ENCODE results near the gene PDE3A.

Gene PDE3A

DNA sequence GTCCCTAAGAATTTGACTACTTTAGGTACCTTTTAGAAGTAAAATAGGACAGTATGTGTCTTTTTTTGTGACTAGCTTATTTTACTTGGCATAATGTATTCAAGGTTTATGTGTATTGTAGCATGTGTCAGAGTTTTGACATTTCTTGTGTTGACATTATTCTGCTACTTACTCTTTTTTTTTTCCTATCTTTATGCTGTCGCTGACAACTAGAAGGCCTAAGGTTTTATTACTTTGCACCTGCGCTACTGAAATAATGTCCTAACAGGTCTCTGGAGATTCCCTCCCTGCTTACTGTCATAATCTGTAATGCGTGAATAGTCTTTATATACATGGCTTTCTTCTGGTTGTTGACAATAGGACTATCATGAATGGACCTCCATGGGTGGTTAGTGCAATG lies 43.0 kb downstream of the PDE3A start:
- DNase-seq (ENCODE audit: low read depth): no peak
- H3K4me3 ChIP-seq (ENCODE audit: control insufficient read depth, low read depth, low read length): no peak overlapping the region
- TF ChIP-seq, protein P1, sequence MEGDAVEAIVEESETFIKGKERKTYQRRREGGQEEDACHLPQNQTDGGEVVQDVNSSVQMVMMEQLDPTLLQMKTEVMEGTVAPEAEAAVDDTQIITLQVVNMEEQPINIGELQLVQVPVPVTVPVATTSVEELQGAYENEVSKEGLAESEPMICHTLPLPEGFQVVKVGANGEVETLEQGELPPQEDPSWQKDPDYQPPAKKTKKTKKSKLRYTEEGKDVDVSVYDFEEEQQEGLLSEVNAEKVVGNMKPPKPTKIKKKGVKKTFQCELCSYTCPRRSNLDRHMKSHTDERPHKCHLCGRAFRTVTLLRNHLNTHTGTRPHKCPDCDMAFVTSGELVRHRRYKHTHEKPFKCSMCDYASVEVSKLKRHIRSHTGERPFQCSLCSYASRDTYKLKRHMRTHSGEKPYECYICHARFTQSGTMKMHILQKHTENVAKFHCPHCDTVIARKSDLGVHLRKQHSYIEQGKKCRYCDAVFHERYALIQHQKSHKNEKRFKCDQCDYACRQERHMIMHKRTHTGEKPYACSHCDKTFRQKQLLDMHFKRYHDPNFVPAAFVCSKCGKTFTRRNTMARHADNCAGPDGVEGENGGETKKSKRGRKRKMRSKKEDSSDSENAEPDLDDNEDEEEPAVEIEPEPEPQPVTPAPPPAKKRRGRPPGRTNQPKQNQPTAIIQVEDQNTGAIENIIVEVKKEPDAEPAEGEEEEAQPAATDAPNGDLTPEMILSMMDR (IDR thresholded peaks at IDR 0.05; ENCODE audit: control insufficient read depth, insufficient read depth, low read depth, low read length, missing control alignments): no peak

- TF ChIP-seq, protein P1 (IDR thresholded peaks at IDR 0.05; ENCODE audit: control insufficient read depth, insufficient read depth, low read depth, low read length, missing control alignments): no peak
- no peak for DNase-seq (ENCODE audit: low read depth)
- H3K4me3 ChIP-seq (ENCODE audit: control insufficient read depth, low read depth, low read length): no peak overlapping the region
These were observed 46.7 kb downstream of the PDE3A start for GRCh38 chr12:20415028-20415427.

GRCh38 chr12:20415641-20416040 lies 47.3 kb downstream of the PDE3A start:
- TF ChIP-seq, protein P1 (IDR thresholded peaks at IDR 0.05; ENCODE audit: control insufficient read depth, insufficient read depth, low read depth, low read length, missing control alignments): no peak

GRCh38 chr12:20420557-20420956 lies 52.2 kb downstream of the PDE3A start:
- H3K4me3 ChIP-seq (ENCODE audit: control insufficient read depth, low read depth, low read length): no peak overlapping the region
- TF ChIP-seq, protein P1 (IDR thresholded peaks at IDR 0.05; ENCODE audit: control insufficient read depth, insufficient read depth, low read depth, low read length, missing control alignments): no peak
- no peak for DNase-seq (ENCODE audit: low read depth)

More at GRCh38 chr12:20415641-20416040, 47.3 kb downstream of the PDE3A start:
- H3K4me3 ChIP-seq (ENCODE audit: control insufficient read depth, low read depth, low read length): no peak overlapping the region
- no peak for DNase-seq (ENCODE audit: low read depth)

- TF ChIP-seq, protein P1 (IDR thresholded peaks at IDR 0.05; ENCODE audit: control insufficient read depth, insufficient read depth, low read depth, low read length, missing control alignments): no peak
- H3K4me3 ChIP-seq (ENCODE audit: control insufficient read depth, low read depth, low read length): no peak overlapping the region
- no peak for DNase-seq (ENCODE audit: low read depth)
These were observed 53.1 kb downstream of the PDE3A start for GRCh38 chr12:20421421-20421820.

- TF ChIP-seq, protein P1 (IDR thresholded peaks at IDR 0.05; ENCODE audit: control insufficient read depth, insufficient read depth, low read depth, low read length, missing control alignments): no peak
- no peak for DNase-seq (ENCODE audit: low read depth)
- H3K4me3 ChIP-seq (ENCODE audit: control insufficient read depth, low read depth, low read length): no peak overlapping the region
These were observed 55.2 kb downstream of the PDE3A start for GRCh38 chr12:20423557-20423956.

- no peak overlapping the region for H3K4me3 ChIP-seq (ENCODE audit: control insufficient read depth, low read depth, low read length)
- TF ChIP-seq, protein P1 (IDR thresholded peaks at IDR 0.05; ENCODE audit: control insufficient read depth, insufficient read depth, low read depth, low read length, missing control alignments): no peak
- no peak for DNase-seq (ENCODE audit: low read depth)
These were observed 56.5 kb downstream of the PDE3A start for GRCh38 chr12:20424841-20425240.
